H1 (cell line): Measurements from ENCODE around the gene TSSK6. TPM values are rescaled to one million over a fixed set of nuclear protein-coding genes. Genes with fewer than 3 reads are reported as not detected.

Experiments
- ATF2 ChIP-seq: IDR thresholded peaks from 2 replicates; pipeline ENCODE4 v1.6.1; 2012; ENCODE audit warnings: low read length, inconsistent platforms
- KDM4A ChIP-seq: IDR thresholded peaks from one replicate; pipeline ENCODE4 v1.7.1; 2012; ENCODE audit warnings: low read depth, mild to moderate bottlenecking, moderate library complexity, low read length, inconsistent platforms; ENCODE audit not compliant: severe bottlenecking
- SIX5 ChIP-seq: IDR thresholded peaks from 2 replicates; pipeline ENCODE4 v1.6.1; 2011; ENCODE audit warnings: mild to moderate bottlenecking, low read depth, low read length
- SRF ChIP-seq: IDR thresholded peaks from 2 replicates; pipeline ENCODE4 v1.6.1; 2011; ENCODE audit warnings: mild to moderate bottlenecking, low read depth, low read length, moderate library complexity
- ZNF274 ChIP-seq: IDR thresholded peaks from 2 replicates; pipeline ENCODE4 v1.7.0; 2012; ENCODE audit warnings: low read length, borderline replicate concordance; ENCODE audit errors: extremely low read depth
- polyA plus RNA-seq, 7 experiments: library from polyadenylated mRNA; depleted of rRNA in 3 of 7; stranded (reverse) in 5 of 7; unstranded in 2 of 7; fragments of >200 nt in 5 of 7; fragments of 200-250 nt in 2 of 7; gene quantifications; 1 replicate in 5 of 7; 2 replicates in 1 of 7; 4 replicates in 1 of 7; pipeline versions ENCODE4 v1.2.1 to v1.2.3, GENCODE V29; 2011 to 2013; ENCODE audit warnings: missing spikeins in 2 of 7, mixed read lengths in 2 of 7
- total RNA-seq: library from RNA; stranded (reverse); fragmentation: NEBNext Ultra II Directional; extraction: Animal tissue kit (Norgen Biotek cat#: 25700); gene quantifications from 2 replicates; pipeline ENCODE4 v1.2.1, GENCODE V29; 2021

TSSK6 gene
- total and polyA plus RNA-seq, 2 of the 8 experiments (the other 6 are each of a cell fraction or from before 2014, with no cell fraction given), result 3.6 to 7.8 TPM

- TF ChIP-seq ATF2 (no peak), SRF (no peak), ZNF274 (no peak), KDM4A (no peak), SIX5 (no peak)
- TF ChIP-seq, all 59 proteins: peak for 0
Observed at GRCh38 chr19:19561946-19562664, 46.8 kb upstream of the TSSK6 start (continued).
